HepG2 (cell line): ENCODE results near the gene SCFD1. TPM values are rescaled to one million over a fixed set of nuclear protein-coding genes. Genes with fewer than 3 reads are reported as not detected.

Source experiments
- ARID4A ChIP-seq: sonication (generic); formaldehyde crosslinking; IDR thresholded peaks from 2 replicates; pipeline ENCODE4 v1.5.0; 2020; ENCODE audit warnings: mild to moderate bottlenecking, missing genetic modification reagents, borderline replicate concordance
- KAT7 ChIP-seq: IDR thresholded peaks from 2 replicates; pipeline ENCODE4 v1.6.1; 2018; ENCODE audit warnings: borderline replicate concordance, missing compliant biosample characterization
- MBD4 ChIP-seq: IDR thresholded peaks from 2 replicates; pipeline ENCODE4 v1.6.1; 2012; ENCODE audit warnings: low read length, inconsistent platforms, borderline replicate concordance
- MIER2 ChIP-seq: IDR thresholded peaks from 2 replicates; pipeline ENCODE4 v1.6.1; 2016; ENCODE audit warnings: missing biosample characterization, missing genetic modification reagents
- PATZ1 ChIP-seq: sonication (generic); formaldehyde crosslinking; IDR thresholded peaks from 2 replicates; pipeline ENCODE4 v1.4.0; 2020; ENCODE audit warnings: missing genetic modification reagents
- SNAI1 ChIP-seq: sonication (generic); formaldehyde crosslinking; IDR thresholded peaks from 2 replicates; pipeline ENCODE4 v1.5.0; 2020; ENCODE audit warnings: mild to moderate bottlenecking, missing genetic modification reagents, borderline replicate concordance
- SRSF9 ChIP-seq: fragments of 200-400 bp; formaldehyde crosslinking; IDR thresholded peaks from 2 replicates; pipeline ENCODE4 v1.6.1; 2018; ENCODE audit warnings: borderline replicate concordance, mild to moderate bottlenecking, low read depth, low read length; ENCODE audit not compliant: insufficient read depth, poor library complexity, severe bottlenecking
- TGIF2 ChIP-seq: IDR thresholded peaks from 2 replicates; pipeline ENCODE4 v1.6.1; 2016; ENCODE audit warnings: control low read depth, missing compliant biosample characterization
- THAP8 ChIP-seq: sonication (generic); formaldehyde crosslinking; IDR thresholded peaks from 2 replicates; pipeline ENCODE4 v1.5.1; 2020; ENCODE audit warnings: missing genetic modification reagents, mild to moderate bottlenecking, borderline replicate concordance
- ZBTB7A ChIP-seq: sonication (generic); formaldehyde crosslinking; IDR thresholded peaks from 2 replicates; pipeline ENCODE4 v1.8.0; 2022; ENCODE audit warnings: mild to moderate bottlenecking, missing genetic modification reagents
- ZFP36L2 ChIP-seq: sonication (generic); formaldehyde crosslinking; IDR thresholded peaks from 2 replicates; pipeline ENCODE4 v1.4.0; 2020; ENCODE audit warnings: missing genetic modification reagents
- ZNF446 ChIP-seq: sonication (generic); formaldehyde crosslinking; IDR thresholded peaks from 2 replicates; pipeline ENCODE4 v1.5.0; 2020; ENCODE audit warnings: mild to moderate bottlenecking, missing genetic modification reagents
- ZNF556 ChIP-seq: sonication (generic); formaldehyde crosslinking; IDR thresholded peaks from 2 replicates; pipeline ENCODE4 v1.4.0; 2020; ENCODE audit warnings: mild to moderate bottlenecking, missing genetic modification reagents, borderline replicate concordance
- ZNF563 ChIP-seq: sonication (generic); formaldehyde crosslinking; IDR thresholded peaks from 2 replicates; pipeline ENCODE4 v1.8.0; 2022; ENCODE audit warnings: mild to moderate bottlenecking, moderate library complexity, missing genetic modification reagents
- ZNF691 ChIP-seq: sonication (generic); formaldehyde crosslinking; IDR thresholded peaks from 2 replicates; pipeline ENCODE4 v1.4.0; 2020; ENCODE audit warnings: missing genetic modification reagents, low read depth, mild to moderate bottlenecking, borderline replicate concordance
- ZNF704 ChIP-seq: sonication (generic); formaldehyde crosslinking; IDR thresholded peaks from 2 replicates; pipeline ENCODE4 v1.8.1; 2023; ENCODE audit warnings: mild to moderate bottlenecking, inconsistent platforms, moderate library complexity, missing genetic modification reagents, borderline replicate concordance
- polyA plus RNA-seq, 8 experiments: library from polyadenylated mRNA; depleted of rRNA in 3 of 8; stranded (reverse) in 7 of 8; unstranded in 1 of 8; fragments of >200 nt; fragmentation: Illumina TruSeq in 4 of 8; extraction: Trizol in 4 of 8; gene quantifications; 2 replicates each; pipeline versions ENCODE4 v1.2.1 to v1.2.3, GENCODE V29; 2011 to 2016; ENCODE audit warnings: low read depth in 4 of 8, missing spikeins in 1 of 8, mixed read lengths in 1 of 8; ENCODE audit not compliant: insufficient read depth in 1 of 8
- total RNA-seq, 5 experiments: library from RNA; depleted of rRNA; stranded (reverse); fragments of >200 nt; fragmentation: Illumina TruSeq; extraction: Trizol; gene quantifications; 2 replicates each; pipeline ENCODE4 v1.2.3, GENCODE V29; 2016; ENCODE audit warnings: low read depth in 1 of 5

Gene SCFD1
- total and polyA plus RNA-seq, 2 of the 13 experiments (the other 11 are each of a cell fraction or from before 2014, with no cell fraction given): 235 to 256 TPM

- TF ChIP-seq THAP8: no peak
- TF ChIP-seq MIER2 (CRISPR knock-in tag): no peak
- TF ChIP-seq ZNF446 (CRISPR knock-in tag): no peak
- TF ChIP-seq ARID4A (CRISPR knock-in tag): no peak; the same call in 1 of the 2 replicates
- 0 out of 2 replicates have a peak, but pooled peaks have one; percentile 24 for TF ChIP-seq ZNF691 (CRISPR knock-in tag)
- peak; percentile 34; the same call in 1 of the 2 replicates for TF ChIP-seq ZNF556 (CRISPR knock-in tag)
- no peak for TF ChIP-seq TGIF2
- TF ChIP-seq ZFP36L2 (CRISPR knock-in tag): no peak
- TF ChIP-seq ZBTB7A (CRISPR knock-in tag): no peak
- TF ChIP-seq SRSF9: no peak
- 0 out of 2 replicates have a peak, but pooled peaks have one; percentile 42 for TF ChIP-seq ZNF704 (CRISPR knock-in tag)
- 0 out of 2 replicates have a peak, but pooled peaks have one; percentile 43 for TF ChIP-seq MBD4
- TF ChIP-seq PATZ1 (CRISPR knock-in tag): peak; percentile 95
- peak; percentile 16; the same call in 1 of the 2 replicates for TF ChIP-seq SNAI1 (CRISPR knock-in tag)
- TF ChIP-seq ZNF563: no peak
- TF ChIP-seq KAT7 (CRISPR knock-in tag): no peak; the same call in 1 of the 2 replicates
These were observed 34.1 kb downstream of the SCFD1 start (continued) for GRCh38 chr14:30656190-30656632.
